Epithelial cell of proximal tubule (primary cell): ENCODE measurements around the gene TUBGCP6. TPM values are rescaled to one million over a fixed set of nuclear protein-coding genes. Genes with fewer than 3 reads are reported as not detected.
"Not testable (repeated sequence)": the region's sequence is repeated elsewhere in the genome, so short reads cannot be mapped to it uniquely, and the experiment has no call there.

Source experiments
- DNase-seq: peaks from one replicate; pipeline ENCODE4 v3.0.0-alpha.2; 2011; ENCODE audit warnings: low read depth
- H3K4me3 ChIP-seq: 2 replicates; pipeline ENCODE4 v1.5.1; 2011; ENCODE audit warnings: low read depth, mild to moderate bottlenecking, low read length
- CTCF ChIP-seq: conservative IDR thresholded peaks from 2 replicates; pipeline ENCODE4 v1.5.1; 2012; ENCODE audit warnings: low read depth, mild to moderate bottlenecking, low read length
- total RNA-seq: library from RNA; depleted of rRNA; stranded (reverse); fragments of >200 nt; gene quantifications from 2 replicates; pipeline ENCODE4 v1.2.3, GENCODE V29; 2015

TUBGCP6 gene
- total RNA-seq, 1 donor from 2014 or later = 26.1 TPM

- H3K4me3 ChIP-seq = no peak overlapping the region
- no peak for DNase-seq
- TF ChIP-seq CTCF = peak; percentile 34
Measured at GRCh38 chr22:50274311-50274710, 29.5 kb upstream of the TUBGCP6 start.

DNA sequence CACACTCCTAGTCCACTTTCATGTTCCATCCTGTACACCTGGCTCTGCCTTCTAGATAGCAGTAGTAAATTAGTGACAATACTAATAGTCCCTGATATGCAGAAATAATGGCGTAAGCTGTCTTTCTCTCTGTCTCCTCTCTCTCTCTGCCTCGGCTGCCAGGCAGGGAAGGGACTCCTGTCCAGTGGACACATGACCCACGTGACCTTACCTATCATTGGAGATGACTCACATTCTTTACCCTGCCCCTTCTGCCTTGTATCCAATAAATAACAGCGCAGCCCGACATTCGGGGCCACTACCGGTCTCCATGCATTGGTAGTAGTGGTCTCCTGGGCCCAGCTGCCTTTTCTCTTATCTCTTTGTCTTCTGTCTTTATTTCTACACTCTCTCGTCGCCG, 29.0 kb upstream of the TUBGCP6 start:
- DNase-seq, H3K4me3 ChIP-seq: not testable (repeated sequence)

DNA sequence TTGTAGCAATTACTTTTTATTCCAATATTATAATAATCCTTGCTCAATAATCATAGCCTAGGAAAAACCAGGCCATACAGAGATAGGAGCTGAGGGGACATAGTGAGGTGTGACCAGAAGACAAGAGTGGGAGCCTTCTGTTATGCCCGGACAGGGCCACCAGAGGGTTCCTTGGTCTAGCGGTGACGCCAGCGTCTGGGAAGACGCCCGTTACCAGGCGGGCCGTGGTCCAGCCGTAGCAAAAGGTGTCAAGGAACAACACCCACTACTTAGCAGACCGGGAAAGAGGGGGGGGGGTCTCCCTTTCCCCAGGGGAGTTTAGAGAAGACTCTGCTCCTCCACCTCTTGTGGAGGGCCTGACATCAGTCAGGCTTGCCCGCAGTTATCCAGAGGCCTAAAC, 28.5 kb upstream of the TUBGCP6 start:
- DNase-seq, H3K4me3 ChIP-seq: not testable (repeated sequence)

GRCh38 chr22:50272044-50272802, 27.4 kb upstream of the TUBGCP6 start:
- H3K4me3 ChIP-seq = no peak overlapping the region
- TF ChIP-seq CTCF = no peak
- DNase-seq = no peak

DNA sequence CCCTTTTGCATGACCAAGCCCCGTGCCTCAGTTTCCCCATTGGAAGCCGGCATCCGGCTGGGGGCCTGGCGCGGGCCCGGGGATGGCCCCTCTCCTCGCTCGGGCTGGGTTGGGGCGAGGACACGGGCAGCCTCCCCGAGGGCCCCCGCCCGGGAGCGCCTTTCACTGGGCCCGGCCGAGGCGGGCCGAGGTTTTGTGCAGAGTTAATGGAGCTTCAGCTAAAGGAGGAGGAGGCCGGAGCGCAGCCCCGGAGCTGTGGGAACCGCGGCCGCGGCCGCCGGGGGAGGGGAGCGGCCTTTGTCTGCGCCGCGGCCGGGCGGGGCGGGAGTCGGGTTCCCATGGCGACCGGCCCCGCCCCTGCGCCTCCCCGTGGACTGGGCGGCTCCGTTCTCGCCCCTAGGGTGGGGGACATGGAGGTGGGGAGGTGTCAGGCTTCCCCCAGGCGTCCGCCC, 26.7 kb upstream of the TUBGCP6 start:
- H3K4me3 ChIP-seq = peak overlapping the region; percentile 65
- DNase-seq = no peak
- TF ChIP-seq CTCF = peak; percentile 22

DNA sequence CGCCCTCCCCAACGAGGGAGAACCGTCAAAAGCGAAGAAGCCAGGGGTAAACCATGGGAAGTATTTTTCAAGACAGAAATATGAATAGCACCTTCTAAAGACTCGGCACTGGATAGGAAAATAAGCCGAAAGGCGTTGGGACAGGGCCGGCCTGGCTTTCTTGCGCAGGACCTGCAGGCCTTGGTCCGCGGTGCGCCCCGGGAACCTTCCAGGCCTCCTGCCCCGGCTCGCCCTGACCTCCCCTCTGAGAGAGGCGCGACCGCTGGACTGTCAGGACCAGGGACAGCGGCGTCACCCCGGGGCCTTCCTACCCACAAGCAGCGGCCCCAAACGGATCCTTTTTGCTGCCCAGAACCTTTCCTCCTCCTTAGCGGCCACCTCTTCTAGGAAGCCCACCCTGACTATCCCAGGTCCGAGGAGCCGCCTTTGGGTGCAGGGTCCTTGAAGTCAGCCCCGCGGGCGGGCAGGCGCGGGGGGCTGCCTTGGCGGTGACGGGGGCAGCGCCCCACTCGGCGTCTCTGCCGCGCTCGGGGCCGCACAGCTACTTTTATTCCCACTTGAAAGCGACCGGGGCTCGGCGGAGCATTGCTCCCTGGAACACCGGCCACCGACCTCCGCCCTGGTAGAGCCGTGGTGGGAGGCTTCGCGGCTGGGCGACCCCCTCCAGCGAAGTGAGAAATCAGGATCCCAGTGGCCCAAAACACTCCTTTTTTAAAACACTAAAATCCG, 26.0 kb upstream of the TUBGCP6 start:
- TF ChIP-seq CTCF = no peak
- no peak for DNase-seq
- H3K4me3 ChIP-seq = peak overlapping the region; percentile 65

DNA sequence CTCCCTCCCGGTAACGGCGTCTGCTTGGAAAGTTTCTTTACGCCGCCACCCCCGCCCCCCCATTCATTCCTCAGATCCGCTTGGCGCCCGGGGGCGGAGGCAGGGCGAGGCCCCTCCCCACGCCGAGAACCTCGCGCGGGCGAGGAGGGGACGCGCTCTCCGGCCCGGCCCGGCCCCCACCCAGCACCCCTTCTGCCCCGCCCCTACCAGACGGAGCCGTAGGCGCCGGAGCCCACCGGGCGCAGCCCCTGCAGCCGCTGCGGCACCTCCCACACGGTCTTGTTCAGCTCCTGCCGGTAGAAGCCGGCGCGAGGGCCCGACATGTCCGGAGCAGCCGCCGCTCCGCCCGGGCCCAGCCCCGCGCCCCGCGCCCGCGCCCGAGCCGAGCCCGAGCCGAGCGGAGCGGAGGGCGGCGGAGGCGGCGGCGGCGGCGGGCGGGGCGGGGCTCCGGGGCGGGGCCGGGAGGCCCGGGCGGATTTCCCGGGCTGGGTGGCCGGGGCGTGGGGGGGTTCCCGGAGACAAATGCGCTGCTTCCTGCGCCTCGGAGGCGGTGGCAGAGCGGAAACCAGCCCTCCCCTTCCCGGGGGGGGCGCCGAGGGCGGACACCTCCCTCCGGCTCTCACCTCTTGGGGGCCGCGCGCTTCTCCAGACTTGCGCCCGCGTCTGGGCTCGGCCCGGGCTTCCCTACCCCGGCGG, 25.3 kb upstream of the TUBGCP6 start, which contains the start of gene MAPK11:
MAPK11 (minus strand) TSS at position 411 of the 696 bp plus-strand sequence; CDS start at position 323, 88 bp downstream.
- no peak for DNase-seq

More for the DNA sequence above, 25.3 kb upstream of the TUBGCP6 start, which contains the start of gene MAPK11:
- TF ChIP-seq CTCF = no peak
- H3K4me3 ChIP-seq = peak within 1 kb of the TSS; percentile 65
